NOMO-1 (cell line): Measurements from ENCODE around the gene ARHGEF18.
"Not testable (repeated sequence)": the region's sequence is repeated elsewhere in the genome, so short reads cannot be mapped to it uniquely, and the experiment has no call there.

ENCODE experiments used
- DNase-seq, 2 experiments: peaks; one replicate each; lab custom pipeline; 2025; ENCODE audit not compliant: unreplicated experiment in 2 of 2; lab: John Stamatoyannopoulos, UW

The ARHGEF18 gene

DNA sequence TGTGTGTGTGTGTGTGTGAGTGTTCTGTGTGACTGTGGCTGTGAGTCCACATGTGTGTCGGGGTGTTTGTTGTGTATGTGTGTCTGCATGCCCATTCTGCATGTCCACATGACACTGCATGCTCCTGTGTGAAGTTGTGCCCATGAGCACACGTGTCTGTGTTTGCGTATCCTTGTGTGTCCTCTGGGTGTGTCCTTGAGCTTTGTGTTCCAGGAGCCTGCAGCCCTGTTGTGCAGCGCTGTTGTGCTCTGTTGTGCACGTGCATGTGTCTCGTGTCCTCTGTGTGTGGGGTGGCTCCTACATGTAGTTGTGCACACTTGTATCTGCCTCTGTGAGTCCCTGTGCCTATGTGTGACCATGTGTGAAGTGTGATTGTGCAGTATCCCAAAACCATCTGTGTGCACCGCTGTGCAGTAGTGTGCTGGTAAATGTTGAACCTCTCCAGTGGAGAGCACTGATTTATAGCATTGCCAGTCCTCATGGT, 2.2 kb upstream of the ARHGEF18 start:
- no peak for DNase-seq

DNA sequence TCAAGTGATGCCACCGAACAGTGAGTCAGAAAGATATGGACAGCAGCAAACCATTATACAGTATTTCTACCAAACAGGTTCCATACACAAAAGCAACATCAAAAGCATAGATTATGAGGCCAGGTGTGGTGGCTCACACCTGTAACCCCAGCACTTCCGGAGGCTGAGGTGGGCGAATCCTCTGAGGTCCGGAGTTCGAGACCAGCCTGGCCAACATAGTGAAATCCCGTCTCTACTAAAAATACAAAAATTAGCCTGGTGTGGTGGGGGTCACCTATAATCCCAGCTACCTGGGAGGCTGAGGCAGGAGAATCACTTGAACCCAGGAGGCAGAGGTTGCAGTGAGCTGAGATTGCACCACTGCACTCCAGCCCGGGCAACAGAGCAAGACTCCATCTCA, 1.7 kb upstream of the ARHGEF18 start:
- not testable (repeated sequence) for DNase-seq

DNA sequence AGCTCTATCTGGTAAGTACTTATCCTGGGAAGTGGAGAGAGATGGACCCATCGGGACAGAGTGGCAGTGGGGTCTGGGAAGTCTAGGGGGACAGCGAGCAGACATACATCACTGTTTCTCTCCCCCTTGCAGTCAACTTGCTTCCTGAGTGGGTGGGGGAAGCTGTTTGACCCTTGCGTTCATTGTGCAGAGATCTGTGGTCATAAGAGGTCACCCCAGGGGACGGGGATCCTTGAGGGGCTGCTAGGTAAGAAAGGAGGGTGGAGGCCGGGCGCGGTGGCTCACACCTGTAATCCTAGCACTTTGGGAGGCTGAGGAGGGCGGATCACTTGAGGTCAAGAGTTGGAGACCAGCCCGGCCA, 474 bp downstream of the ARHGEF18 start:
- peak in 1 of 2 experiments; percentile 65 for DNase-seq

DNA sequence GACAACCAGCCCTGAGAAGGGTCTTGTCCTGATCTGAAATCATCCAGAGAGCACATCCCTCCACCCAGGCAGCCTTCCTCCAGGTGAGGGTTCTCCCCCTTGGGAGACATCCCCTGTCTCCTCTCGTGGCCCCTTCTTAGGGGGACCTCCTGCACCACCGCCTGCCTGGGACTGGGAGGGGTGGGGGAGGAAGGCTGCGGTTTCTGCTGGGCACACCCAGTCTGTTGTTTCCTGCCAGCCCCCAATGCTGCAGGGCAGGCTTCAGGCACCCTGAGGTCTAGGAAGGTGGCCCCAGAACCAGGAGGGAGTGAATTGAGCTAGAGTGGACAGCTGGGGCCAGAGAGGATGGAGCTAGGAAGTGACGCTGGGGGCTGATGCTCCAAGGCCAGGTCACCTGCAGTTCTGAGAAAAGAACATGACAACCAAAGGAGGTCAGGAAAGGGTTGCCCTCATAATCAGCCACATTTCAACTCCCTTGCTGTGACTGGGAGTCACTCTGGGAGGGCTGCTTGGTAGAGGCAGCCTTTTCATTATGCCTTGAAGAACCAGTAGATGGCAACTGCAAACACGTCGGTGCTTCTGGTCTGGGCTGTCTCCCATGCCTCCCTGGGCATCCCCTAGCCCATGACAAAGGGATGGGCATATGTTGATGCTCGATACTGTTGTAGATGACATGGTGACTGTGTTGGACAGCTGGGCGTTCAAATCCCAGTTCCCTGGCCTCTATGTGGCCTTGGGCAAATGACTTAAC, 1.4 kb downstream of the ARHGEF18 start:
- DNase-seq = peak; percentile 46 to 77

DNA sequence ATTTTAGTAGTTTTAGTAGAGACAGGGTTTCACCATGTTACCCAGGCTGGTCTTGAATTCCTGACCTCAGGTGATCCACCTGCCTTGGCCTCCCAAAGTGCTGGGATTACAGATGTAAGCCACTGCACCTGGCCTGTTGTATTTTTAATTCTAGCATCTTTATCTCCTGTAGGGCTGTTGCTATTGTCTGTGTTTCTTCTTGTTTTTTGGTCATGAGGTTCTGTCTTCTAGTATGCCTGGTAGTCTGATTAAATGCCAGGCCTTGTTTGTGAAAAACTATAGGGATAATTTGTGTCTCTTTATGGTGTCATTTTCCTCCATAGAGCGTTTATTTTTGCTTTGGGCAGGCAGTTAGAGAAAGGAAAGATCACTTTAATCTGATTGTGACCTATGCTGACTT, 3.1 kb downstream of the ARHGEF18 start:
- no peak for DNase-seq

DNA sequence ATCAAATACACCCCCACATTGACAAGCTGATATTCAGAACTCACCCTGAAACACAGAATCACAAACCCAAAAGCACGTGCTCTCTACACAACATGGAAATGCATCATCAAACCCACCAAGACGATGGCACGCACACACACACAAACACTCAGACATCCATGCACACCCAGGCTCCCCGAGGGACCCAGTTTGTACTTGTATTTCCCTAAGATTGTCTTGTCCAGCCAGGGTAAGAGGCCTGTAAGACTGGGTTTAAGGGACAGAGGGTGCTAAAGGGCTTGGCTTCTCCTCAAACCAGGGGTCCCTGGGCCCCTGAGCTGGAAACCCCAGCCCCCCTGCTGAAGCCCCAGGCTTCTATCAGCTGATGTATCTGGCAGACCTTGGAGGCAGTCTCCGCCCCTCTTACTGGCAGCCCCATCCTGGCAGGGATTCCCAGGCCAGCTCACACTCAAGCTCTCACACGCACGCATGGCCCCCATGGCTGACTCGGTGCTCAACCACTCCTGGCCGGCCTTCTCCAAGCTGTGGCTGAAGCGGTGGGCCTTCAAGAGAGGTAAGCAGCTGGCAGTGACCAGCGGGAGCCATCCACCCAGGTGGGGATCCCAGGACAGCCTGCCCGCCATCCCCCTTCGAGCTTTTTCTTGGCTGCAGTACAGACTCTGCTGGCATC, 6.5 kb downstream of the ARHGEF18 start:
- no peak for DNase-seq

DNA sequence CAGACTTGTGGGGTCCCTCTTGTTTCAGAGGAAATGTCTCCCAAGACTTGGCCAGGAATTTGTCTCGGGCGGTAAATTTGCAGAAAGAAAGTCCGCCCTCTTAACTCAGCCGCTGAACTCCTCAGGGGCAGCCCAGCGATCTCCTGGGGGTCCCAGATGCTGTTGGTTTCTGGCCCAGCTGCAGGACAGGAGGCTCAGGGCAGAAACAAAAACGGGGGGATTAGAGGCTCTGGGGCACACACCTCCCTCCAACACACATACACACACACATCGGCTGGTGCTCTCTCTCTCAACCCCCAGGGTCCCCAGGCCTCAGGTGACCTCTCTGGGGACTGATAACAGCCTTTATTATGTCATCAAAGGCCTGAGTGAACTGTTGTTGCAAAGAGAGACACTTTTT, 7.1 kb downstream of the ARHGEF18 start:
- no peak for DNase-seq

DNA sequence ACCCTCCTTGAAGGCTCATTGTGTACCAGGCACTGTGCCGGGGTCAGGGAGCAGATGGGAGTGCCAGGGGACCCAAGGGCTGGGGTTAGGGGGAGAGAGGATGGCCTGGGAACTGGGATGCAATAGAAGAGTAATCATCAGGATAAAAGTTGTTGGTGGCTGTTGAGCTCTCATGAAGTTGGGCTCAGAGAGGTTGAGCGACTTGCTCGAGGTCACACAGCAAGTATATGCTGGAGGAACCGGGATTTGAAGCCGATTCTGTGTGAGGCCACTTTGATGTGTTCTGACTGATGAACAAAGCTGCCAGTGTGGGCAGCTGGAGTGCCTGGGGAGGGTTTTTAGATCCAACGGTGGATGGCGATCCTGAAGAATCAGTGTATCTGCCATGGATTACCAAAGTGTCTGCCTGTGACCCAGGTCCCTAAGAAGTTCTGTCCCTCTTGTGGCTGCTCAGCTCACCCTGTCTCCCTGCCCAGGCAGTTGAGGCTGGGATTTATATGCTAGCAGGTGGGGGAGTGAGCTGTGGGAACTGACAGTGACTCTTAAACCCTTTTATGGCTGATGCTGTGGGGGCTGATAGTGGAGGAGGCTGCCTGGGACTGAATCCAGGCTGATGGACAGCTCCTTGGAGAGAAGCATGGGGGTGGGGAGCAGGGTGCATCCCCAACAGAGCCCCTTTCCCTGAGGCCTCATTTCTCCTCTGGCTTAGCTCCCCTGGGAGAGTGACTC, 8.3 kb downstream of the ARHGEF18 start:
- no peak for DNase-seq

DNA sequence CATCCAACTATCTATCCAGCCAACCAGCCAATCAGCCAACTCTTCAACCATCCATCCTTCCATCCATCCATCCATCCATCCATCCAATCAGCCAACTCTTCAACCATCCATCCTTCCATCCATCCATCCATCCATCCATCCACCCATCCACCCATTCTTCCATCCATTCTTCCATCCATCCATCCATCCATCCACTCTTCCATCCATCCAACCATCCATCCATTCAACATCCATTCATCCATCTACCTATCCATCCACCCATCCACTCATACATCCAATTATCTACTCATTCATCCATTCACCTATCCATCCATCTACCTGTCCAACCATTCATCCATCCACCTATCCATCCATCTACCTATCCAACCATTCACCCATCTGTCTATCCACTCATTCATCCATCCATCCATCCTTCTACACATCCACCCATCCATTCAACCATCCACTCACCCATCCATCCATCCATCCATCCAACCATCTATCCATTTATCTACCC, 9.4 kb downstream of the ARHGEF18 start:
- DNase-seq = no peak

DNA sequence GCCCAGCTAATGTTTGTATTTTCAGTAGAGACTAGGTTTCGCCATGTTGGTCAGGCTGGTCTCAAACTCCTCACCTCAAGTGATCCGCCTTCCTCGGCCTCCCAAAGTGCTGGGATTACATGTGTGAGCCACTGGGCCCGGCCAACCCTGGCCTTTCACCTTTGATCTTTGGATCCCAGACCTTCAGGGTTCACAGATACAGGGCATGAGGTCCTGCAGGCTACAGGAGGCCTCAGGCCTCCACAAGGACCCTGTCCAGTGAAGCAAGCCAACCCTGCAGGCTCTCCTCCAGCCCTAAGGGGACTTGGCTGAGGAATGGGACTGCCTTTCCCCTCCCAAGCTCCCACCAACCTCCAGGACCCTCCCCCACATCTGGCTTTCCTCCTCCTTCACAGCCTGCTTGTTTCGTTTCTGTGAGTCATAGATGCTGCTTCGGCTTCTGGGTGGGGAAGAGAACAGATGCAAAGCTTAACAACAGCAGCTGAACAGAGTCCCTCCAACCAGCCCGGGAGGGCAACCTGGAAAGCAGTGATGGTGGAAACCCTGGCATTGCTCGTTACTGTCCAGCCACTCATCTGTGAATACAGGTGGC, 11.8 kb downstream of the ARHGEF18 start:
- DNase-seq = no peak

DNA sequence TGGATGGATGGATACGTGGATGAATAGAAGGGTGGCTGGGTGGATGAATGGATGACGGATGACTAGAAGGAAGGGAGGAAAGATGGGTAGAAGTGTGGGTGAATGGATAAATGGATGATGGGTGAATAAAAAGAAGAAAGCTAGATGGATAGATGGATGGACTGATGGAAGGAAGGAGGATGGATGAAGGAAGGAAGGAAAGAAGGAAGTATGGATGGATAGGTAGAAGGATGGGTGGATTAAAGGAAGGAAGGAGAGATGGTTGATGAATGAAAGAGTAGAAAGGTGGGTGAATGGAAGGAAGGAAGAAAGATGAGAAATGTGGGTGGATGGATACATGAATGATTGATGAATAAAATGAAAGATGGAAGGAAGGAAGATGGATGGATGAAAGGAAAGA, 14.5 kb downstream of the ARHGEF18 start:
- no peak for DNase-seq

DNA sequence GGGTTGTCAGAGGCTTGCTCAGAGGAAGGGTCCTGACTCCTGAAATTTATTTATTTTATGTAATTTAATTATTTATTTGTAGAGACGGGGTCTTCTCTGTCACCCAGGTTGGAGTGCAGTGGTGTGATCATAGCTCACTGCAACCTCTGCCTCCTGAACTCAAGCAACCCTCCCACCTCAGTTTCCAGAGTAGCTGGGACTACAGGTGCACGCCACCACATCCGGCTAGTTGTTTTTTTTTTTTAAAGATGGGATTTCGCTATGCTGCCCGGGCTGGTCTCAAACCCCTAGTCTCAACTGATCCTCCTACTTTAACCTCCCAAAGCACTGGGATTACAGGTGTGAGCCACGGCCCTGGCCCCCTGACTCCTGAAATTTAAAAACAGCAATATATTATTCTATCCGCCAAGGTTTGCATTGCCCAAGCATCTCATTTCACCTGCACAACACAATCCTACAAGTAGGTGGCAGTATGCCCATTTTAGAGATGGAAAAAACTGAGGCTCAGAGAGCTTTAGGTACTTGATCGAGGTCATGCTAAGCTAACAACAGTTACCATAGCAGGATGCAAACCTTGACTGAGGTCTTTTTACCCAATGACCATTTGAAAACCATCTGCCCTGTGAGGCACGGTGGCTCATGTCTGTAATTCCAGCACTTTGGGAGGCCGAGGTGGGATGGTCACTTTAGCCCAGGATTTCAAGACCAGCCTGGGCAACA, 18.1 kb downstream of the ARHGEF18 start:
- DNase-seq = peak in 1 of 2 experiments; percentile 9

DNA sequence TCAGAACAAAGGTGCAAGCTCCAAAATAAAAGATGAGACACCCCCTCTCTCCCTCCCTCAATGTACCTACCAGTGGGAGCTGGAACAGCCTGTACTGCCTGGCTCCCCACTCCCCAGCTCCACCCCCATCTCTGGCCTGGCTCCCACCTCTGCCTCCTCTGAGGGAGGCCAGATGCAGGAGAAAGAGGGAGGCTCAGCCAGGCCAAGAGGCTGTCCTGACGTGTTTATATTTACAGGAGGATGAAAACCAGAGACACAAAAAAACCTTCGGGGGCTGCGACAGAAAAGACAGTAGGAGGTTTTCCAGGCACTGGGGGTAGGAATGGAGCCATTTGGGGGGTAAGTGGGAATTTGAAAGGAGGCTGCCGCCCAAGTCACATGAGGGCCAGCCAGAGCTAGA, 19.7 kb downstream of the ARHGEF18 start:
- DNase-seq = no peak

DNA sequence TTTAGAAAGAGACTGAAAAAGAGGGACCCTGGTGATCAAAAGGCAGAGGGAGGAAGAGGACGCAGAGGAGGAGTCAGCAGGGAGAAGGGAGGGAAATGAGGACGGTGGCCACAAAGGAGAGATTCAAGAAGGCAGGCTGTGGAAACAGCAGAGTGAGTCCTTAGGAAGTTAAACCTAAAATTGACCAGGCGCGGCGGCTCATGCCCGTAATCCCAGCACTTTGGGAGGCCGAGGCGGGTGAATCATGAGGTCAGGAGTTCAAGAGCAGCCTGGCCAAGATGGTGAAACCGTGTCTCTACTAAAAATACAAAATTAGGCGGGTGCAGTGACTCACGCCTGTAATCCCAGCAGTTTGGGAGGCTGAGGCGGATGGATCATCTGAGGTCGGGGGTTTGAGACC, 20.1 kb downstream of the ARHGEF18 start:
- not testable (repeated sequence) for DNase-seq

DNA sequence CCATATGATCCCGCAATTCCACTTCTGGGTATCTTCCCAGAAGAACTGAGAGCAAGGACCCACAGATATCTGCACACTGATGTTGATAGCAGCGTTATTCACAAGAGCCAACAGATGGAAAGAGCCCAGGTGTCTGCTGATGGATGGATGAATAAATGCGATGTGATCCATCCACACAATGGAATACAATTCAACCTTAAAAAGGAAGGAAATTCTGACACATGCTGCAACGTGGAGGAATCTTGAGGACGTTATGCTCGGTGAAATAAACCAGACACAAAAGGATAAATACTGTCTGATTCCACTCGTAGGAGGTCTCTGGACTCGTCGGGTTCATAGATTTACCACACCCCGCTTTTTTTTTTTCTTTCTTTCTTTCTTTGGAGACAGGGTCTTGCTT, 21.8 kb downstream of the ARHGEF18 start:
- DNase-seq = no peak

DNA sequence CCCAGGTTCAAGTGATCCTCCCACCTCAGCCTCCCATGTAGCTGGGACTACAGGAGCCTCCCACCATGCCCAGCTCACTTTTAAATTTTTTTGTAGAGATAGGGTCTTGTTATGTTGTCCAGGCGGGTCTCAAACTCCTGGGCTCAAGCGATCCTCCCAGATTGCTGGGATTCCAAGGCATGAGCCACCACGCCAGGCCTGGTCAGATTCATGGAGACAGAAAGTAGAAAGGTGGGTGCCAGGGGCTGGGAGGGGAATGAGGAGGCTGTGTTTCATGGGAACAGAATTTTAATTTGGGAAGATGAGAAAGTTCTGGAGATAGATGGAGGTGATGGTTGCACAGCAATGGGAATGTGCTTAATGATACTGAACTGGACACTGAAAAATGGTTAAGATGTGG, 22.3 kb downstream of the ARHGEF18 start:
- no peak for DNase-seq

DNA sequence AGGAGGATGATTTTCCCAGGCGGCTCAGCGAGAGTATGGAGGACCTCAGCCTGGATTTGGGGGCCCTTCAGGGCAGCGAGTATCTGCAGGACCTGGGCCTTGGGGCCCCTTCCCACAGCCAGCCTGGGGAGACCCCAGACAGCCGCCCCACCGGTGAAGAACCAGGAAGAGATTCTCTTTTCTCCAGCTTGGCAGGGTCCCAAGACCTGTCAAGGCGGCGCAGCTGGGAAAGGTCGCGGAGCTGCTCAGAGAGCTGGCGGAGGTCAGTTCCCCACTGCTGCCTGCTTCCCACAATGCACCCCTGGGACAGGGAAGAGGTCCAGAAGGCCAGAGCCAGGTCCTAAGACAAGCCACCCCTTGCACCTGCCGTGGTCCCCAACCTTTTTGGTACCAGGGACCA, 24.1 kb downstream of the ARHGEF18 start:
- DNase-seq = no peak

DNA sequence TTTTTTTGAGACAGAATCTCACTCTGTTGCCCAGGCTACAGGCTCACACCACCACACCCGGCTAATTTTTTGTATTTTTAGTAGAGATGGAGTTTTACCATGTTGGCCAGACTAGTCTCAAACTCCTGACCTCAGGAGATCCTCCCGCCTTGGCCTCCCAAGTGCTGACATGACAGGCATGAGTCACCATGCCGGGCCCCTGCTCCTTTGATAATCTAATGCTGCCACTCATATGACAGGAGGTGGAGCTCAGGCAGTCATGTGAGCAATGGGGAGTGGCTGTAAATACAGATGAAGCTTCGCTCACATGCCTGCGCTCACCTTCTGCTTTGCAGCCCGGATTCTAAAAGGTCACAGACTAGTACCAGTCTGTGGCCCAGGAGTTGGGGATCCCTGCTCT, 25.1 kb downstream of the ARHGEF18 start:
- no peak for DNase-seq

DNA sequence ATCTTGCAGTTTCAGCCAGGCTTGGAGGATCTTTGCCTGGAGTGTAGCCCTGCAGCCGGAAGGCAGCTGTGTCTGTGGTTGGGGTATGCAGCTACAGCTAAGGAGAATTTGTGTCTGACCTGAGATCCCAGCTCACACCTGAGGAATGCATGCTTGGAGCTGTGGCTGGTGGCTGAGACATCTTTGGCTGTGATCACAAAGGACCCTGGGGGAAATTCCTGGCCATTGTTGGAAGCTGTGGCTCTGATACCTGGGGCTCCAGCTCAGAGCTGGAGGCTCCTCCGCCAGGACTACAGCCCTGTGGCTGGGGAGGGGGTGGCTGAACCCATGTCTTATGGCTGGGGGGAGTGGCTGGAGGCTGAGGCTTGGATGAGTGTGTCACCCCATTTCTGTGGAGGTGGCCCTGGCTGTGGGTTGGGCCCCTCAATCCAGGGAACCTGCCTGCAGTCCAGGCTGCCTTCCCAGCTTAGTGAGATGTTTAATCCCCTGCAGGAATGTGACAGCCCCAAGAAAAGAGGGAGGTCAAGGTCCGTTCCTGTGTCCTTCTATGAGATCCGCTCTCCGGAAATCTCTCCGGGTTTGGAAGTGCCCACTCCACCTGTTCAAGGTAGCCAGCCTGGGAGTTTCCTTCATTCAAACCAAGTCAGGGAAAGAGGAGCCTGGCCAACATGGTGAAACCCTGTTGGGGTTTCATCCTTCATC, 27.6 kb downstream of the ARHGEF18 start:
- DNase-seq = no peak

DNA sequence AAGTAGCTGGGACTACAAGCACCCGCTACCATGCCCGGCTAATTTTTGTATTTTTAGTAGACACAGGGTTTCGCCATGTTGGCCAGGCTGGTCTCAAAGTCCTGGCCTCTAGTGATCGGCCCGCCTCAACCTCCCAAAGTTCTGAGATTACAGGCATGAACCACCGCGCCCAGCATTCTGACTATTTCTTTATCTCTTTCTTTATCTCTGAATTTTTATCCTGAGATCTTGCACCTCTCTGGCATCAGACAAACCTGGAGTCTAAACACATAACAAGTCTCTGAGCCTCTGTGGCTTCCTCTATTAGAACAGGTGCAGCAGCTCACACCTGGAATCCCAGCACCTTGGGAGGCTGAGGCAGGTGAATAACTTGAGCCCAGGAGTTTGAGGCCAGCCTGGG, 28.5 kb downstream of the ARHGEF18 start:
- no peak for DNase-seq
